ENCODE data around the gene SDR42E2. TPM values are rescaled to one million over a fixed set of nuclear protein-coding genes. Genes with fewer than 3 reads are reported as not detected.

The SDR42E2 gene
- total and polyA plus RNA-seq, 2 donors (not counting 3 experiments of a cell fraction or from before 2014, with no cell fraction given): 0.03 to 0.13 TPM

DNA sequence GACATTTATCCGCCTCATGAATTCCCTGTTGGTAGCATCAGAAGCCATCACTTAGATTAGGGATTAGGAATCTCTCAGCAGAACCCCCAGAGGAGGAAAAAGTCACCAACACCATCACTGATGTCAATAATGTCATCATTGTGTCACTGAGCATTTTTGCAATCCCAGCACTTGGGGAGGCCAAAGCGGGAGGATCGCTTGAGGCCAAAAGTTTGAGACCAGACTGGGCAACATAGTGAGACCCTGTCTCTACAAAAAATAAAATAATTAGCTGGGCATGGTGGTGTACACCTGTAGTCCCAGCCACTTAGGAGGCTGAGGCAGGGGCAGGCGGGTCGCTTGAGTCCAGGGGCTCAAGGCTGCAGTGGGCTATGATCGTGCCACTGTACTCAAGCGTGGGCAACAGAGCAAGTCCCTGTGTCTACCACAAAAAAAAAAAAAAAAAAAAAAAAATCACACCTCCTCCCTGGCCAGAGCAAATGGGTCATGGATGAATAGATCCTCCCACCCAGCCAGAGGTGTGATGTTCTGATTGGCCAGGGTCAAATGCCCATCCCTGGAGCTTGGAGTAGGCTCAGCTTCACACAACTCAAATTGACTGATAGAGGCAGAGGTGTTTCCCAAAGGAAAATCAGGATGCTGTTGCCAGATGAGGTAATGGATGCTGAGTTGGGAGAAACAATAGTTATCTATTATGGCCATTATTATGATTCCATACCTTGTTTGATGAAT lies 38.4 kb upstream of the SDR42E2 start:
- Histone ChIP-seq H3K79me2 (ENCODE audit: control insufficient read depth, insufficient read depth, low read length) (no peaks in the 10 kb centered on the region), H3K4me1 (ENCODE audit: control insufficient read depth, extremely low read depth, insufficient read depth, low read length) (no peaks in the 10 kb centered on the region), H3K9ac (replicated peaks; ENCODE audit: extremely low read depth, insufficient read depth, low read length) (no peak overlapping the region), H3K9me3 (replicated peaks; ENCODE audit: control insufficient read depth, insufficient read depth, low read length) (no peaks in the 10 kb centered on the region), H3K9me1 (replicated peaks; ENCODE audit: control insufficient read depth, extremely low read depth, insufficient read depth, low read length) (no peaks in the 10 kb centered on the region), H4K20me1 (replicated peaks; ENCODE audit: control insufficient read depth, extremely low read depth, insufficient read depth, low read length) (no peaks in the 10 kb centered on the region), H3K36me3 (ENCODE audit: control insufficient read depth in 2 of 2, extremely low read depth in 1 of 2, insufficient read depth in 2 of 2, low read length in 2 of 2) (no peaks in the 10 kb centered on the region), H3K4me2 (ENCODE audit: insufficient read depth, low read length) (no peak overlapping the region), H3K27ac (ENCODE audit: insufficient read depth, low read depth, low read length) (no peak overlapping the region), H3K27me3 (ENCODE audit: control insufficient read depth in 2 of 2, insufficient read depth in 2 of 2, low read length in 2 of 2) (peaks cover 0 to 3% of the 10 kb centered on the region in 2 experiments), H2AFZ (ENCODE audit: low read depth, low read length) (no peak overlapping the region), H3K4me3 (replicated peaks in 1 of 3; ENCODE audit: insufficient read depth in 1 of 3, low read depth in 1 of 3, low read length in 3 of 3) (no peak overlapping the region)
- intact Hi-C loops (cut with micrococcal nuclease) (loop anchor here (5.0 kb wide), 1 partner anchor 48 kb away; no protein-coding TSS in a partner anchor), dilution Hi-C loops (cut with MboI; ENCODE audit: extremely low pct_ligation_motif_present, low sequenced_read_pairs) (no loop called here)
- POLR2A ChIA-PET: no interaction called here
- CTCF ChIA-PET: no interaction called here
- no peak for FAIRE-seq
- no TSS peak for BruUV-seq (replicated peaks)
- TF ChIP-seq, protein P1, sequence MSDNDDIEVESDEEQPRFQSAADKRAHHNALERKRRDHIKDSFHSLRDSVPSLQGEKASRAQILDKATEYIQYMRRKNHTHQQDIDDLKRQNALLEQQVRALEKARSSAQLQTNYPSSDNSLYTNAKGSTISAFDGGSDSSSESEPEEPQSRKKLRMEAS (IDR thresholded peaks at IDR 0.05; ENCODE audit: insufficient read depth, insufficient read length): no peak
- TF ChIP-seq GATA2 (IDR thresholded peaks at IDR 0.05; ENCODE audit: insufficient read depth, insufficient read length, low read depth, low read length) (no peak), POLR2A (IDR thresholded peaks at IDR 0.05; ENCODE audit: low read depth, low read length) (no peak), MYC (IDR thresholded peaks at IDR 0.05; ENCODE audit: low read depth, low read length) (no peak), JUN (IDR thresholded peaks at IDR 0.05; ENCODE audit: borderline replicate concordance, insufficient read depth, insufficient read length, low read depth) (no peak), FOS (IDR thresholded peaks at IDR 0.05; ENCODE audit: borderline replicate concordance, insufficient read depth, low read length) (no peak), POLR2AphosphoS5 (IDR thresholded peaks at IDR 0.05; ENCODE audit: insufficient read depth, low read depth, low read length) (no peak), EZH2 (IDR thresholded peaks at IDR 0.05; ENCODE audit: borderline replicate concordance, low read depth, low read length, severe bottlenecking) (no peak)
- TF ChIP-seq, protein P2, sequence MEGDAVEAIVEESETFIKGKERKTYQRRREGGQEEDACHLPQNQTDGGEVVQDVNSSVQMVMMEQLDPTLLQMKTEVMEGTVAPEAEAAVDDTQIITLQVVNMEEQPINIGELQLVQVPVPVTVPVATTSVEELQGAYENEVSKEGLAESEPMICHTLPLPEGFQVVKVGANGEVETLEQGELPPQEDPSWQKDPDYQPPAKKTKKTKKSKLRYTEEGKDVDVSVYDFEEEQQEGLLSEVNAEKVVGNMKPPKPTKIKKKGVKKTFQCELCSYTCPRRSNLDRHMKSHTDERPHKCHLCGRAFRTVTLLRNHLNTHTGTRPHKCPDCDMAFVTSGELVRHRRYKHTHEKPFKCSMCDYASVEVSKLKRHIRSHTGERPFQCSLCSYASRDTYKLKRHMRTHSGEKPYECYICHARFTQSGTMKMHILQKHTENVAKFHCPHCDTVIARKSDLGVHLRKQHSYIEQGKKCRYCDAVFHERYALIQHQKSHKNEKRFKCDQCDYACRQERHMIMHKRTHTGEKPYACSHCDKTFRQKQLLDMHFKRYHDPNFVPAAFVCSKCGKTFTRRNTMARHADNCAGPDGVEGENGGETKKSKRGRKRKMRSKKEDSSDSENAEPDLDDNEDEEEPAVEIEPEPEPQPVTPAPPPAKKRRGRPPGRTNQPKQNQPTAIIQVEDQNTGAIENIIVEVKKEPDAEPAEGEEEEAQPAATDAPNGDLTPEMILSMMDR (IDR thresholded peaks at IDR 0.05; ENCODE audit: extremely low read depth in 1 of 2, insufficient read depth in 1 of 2, low read depth in 1 of 2, low read length in 2 of 2): no peak
- DNase-seq (ENCODE audit: low read depth, low spot score): no peak
